HG03457 (cell line): Measurements from ENCODE around the gene CCL4L2.
"Not testable (repeated sequence)": the region's sequence is repeated elsewhere in the genome, so short reads cannot be mapped to it uniquely, and the experiment has no call there.

ENCODE experiments used
- ATAC-seq: cut with Tn5 transposase; IDR thresholded peaks from one replicate; pipeline ENCODE4 v1.9.1; 2021; ENCODE audit warnings: moderate number of reproducible peaks; ENCODE audit not compliant: unreplicated experiment

CCL4L2 gene

GRCh38 chr17:36219556-36219955 lies 8.7 kb downstream of the CCL4L2 start:
- not testable (repeated sequence) for ATAC-seq

GRCh38 chr17:36220737-36221580 lies 10.1 kb downstream of the CCL4L2 start:
- ATAC-seq = not testable (repeated sequence)

GRCh38 chr17:36221581-36222100 lies 10.8 kb downstream of the CCL4L2 start:
- ATAC-seq = not testable (repeated sequence)

DNA sequence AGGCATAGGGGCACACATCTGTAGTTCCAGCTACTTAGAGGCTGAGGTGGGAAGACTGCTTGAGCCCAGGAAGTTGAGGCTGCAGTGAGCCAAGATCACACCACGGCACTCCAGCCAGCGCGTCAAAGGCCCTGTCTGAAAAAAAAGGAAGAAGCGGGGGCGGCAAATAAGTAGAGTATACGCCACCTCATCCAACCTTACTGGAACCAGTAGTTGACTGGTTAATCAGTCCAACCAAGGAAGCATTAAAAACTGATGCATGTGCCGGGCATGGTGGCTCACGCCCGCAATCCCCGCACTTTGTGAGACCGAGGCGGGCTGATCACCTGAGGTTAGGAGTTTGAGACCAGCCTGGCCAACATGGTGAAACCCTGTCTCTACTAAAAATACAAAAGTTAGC lies 12.1 kb downstream of the CCL4L2 start:
- ATAC-seq = not testable (repeated sequence)

GRCh38 chr17:36229644-36230043 lies 18.8 kb downstream of the CCL4L2 start:
- ATAC-seq = not testable (repeated sequence)

DNA sequence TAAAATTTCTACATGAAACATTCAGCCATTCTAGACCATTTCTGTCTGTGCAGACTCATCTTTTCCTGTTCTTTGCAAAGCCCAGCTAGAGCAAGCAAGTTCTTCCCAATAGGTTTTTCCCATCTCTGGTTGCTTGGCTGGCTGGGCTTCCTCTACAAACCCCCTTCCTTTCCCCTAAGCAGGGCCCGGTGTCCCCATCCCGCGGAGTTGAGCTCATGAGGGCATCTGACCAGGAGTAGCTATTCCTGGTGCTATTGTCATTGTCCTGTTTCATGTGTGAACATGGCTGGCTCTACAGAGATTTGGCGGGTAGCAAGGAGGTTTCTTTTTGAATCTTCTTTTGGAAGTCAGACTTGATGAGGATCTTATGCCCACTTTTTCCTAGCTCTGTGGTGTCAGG lies 31.2 kb downstream of the CCL4L2 start:
- not testable (repeated sequence) for ATAC-seq
